HG03520 (cell line): ENCODE results near the gene ATP1B1.

Experiments used
- ATAC-seq: cut with Tn5 transposase; IDR thresholded peaks from one replicate; pipeline ENCODE4 v1.9.1; 2021; ENCODE audit warnings: mild to moderate bottlenecking, moderate library complexity; ENCODE audit not compliant: unreplicated experiment

ATP1B1 gene

DNA sequence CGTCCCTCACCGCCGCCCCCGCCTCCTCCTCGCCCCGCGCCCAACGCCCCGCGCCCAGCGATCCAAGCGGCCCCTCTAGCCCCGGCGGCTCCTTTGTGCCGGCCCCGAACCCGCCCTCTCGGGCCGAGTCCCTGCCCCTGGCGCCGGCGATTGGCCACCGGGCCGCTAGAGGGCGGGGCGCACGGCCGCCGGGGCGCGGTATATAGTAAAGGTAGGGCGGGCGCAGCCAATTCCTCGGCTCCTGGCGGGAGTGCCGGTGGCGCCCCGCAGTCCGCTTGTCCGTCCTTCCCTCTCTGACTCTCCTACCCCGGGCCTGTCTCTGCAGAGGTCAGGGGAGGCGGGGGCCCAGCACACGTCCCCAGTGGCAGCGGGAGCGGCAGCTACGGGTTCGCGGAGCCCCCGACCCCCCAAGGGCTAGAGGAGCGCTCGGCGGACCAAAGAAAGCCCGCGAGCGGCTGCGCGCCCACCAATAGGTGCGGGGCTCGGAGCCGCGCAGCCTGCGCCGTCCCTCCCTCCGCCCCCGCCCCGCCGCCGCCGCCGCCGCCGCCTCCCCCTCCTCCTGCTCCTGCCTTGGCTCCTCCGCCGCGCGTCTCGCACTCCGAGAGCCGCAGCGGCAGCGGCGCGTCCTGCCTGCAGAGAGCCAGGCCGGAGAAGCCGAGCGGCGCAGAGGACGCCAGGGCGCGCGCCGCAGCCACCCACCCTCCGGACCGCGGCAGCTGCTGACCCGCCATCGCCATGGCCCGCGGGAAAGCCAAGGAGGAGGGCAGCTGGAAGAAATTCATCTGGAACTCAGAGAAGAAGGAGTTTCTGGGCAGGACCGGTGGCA lies at the start of gene ATP1B1:
Gene ATP1B1, plus strand, starts transcription at position 596 of the 826 bp plus-strand sequence. Its CDS starts 140 bp downstream, at position 736.
- peak; percentile 89 for ATAC-seq

DNA sequence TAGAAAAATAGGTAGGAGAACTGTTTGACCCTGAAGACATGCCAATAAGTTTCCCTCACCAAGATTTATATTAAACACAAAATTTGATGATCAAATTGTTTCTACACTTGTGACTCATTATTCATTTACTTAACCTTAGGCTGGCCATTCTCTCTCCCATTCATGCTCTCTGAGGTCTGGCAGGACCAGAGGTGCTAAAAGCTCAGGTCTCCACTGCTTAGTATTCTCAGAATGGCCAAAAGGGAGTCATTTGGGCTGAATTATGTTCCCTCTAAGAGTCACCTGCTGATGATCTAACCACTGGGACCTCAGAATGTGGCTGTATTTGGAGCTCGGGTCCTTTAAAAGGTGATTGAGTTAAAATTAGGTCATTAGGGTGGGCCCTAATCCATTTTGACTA lies 47.1 kb upstream of the ATP1B1 start:
- no peak for ATAC-seq

DNA sequence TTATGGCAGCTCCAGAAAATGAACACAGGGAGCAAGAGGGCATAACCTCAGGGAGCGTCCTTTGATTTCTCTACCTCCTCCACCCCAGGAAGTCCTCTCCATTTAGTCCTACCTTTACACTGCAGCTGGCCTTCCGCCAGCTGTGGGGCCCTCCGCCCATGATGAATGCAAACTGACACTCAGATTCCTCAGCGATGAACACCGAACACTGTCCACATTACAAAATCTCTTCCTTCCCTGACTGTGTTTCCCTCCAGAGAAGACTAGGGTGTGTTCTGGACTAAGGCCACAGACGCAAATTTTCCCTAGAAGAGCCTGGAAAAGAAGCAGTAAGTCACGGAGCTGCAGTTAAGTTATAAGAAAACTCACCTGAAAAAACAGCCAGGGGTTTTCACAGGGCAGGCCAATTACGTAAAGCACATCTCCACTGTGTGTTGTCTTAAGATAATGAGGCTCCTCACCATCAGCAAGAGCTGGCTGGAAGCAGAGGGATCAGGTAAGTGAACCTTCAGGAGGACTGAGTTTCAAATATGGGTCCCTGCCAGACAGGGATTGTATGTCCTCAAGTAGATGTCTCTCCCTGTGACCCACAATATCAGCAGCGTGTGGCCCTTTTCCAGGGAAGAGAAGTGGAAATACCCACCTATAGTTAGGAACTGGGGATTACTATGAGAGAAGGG lies 46.3 kb upstream of the ATP1B1 start:
- no peak for ATAC-seq

DNA sequence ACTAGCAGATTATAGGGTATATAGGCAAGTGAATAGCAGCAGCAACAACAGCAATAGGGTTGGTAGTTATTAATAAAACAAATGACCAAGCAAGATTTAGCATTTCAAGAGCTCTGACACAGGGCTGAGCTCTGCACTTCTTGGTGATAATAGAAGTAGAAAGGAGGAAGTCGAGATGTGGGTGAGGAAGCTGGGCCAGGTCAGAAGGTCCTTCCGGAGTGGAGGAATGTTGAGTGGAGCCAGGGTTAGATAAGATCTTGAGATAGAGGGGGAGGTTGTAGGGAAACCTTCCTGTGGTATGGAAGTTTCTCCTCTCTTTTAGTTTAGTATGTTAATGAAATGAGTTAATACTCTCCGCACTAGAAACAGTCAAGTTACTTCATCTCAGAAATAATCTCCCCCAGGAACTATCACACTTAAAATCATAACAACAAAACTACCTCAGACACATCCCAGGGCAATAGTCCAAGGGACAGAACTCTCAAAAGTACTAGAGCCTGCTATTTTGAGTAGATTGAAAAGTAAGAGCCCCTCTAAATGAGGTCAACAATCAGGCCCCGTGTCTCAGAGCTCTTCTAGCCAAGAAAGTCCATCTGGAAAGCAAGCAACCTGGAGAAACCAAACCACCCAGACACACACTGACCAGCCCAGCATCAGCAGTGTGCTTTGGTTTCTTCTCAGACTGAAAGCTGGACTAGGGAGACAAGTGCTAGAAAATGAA lies 45.4 kb upstream of the ATP1B1 start:
- no peak for ATAC-seq

DNA sequence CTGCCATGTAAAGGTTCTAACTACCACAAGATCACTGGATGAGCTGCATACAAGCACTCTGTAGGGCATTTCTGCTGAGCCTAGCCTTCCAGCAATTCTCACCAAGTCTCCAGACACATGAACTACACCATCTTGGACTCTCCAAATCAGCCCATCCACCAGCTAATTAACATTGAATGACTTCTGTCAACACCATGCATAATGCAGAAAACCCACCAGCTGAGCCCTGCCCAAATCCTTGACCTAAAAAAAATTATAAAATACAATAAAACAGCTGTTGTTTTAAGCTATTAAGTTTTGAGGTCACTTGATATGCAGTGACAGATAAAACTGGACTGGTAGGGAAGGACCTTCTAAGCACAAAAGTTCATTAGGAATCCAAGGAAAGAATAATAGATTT lies 44.3 kb upstream of the ATP1B1 start:
- ATAC-seq = no peak

DNA sequence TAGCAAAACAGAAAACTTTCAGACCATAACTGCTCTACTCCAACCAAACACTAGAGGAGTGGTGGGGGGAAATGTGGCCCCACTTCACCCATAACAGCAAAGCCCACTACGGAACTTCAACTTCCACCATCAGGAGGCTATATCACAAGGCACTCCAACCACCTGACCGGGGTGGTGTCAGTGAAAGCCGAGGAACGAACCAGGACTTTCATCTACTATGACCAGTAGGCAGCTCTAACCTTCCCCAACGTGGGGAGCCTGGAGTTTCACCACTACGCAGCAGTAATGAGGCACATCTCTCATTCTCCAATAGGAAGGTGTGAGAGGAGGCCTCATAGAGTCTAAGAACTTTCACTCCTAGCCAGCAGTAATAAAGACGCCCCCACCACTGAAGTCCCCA lies 42.4 kb upstream of the ATP1B1 start:
- no peak for ATAC-seq

DNA sequence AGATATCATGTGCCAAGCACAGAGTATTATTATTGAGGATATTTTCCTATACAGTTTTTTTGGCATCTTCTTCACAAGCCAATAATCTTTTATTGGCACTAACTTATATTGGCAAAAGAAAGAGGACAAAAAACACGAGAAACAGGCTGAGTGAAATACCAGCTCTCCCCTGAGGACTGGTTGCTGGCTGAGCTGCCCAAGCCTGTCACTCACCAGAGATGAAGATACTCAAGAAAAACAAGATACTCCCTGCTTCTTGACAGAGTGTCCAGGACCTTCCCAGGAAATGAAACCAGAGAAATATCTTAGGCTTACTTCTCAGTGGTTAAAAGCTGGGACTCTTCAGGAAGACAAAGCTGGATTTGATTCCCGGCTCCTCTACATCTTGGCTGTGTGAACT lies 35.9 kb upstream of the ATP1B1 start:
- ATAC-seq = no peak

DNA sequence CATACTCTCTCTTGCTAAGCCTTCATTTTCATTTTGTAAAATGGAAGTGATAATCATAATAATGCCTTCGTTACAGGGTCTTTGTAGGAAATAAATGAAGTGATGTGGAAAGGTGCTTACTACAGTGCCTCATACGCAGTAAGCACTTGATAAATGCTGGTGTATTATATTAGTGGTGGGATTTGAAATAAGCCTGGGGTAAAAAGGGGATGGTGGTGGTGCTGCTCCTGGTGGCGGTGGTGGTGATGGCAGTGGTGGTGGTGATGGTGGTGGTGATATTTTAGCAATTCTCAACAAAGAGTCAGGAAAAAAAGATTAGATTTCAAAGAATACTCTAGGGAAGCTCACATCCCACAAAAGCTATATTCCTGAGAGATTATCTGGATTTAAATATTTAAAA lies 35.5 kb upstream of the ATP1B1 start:
- ATAC-seq = no peak

DNA sequence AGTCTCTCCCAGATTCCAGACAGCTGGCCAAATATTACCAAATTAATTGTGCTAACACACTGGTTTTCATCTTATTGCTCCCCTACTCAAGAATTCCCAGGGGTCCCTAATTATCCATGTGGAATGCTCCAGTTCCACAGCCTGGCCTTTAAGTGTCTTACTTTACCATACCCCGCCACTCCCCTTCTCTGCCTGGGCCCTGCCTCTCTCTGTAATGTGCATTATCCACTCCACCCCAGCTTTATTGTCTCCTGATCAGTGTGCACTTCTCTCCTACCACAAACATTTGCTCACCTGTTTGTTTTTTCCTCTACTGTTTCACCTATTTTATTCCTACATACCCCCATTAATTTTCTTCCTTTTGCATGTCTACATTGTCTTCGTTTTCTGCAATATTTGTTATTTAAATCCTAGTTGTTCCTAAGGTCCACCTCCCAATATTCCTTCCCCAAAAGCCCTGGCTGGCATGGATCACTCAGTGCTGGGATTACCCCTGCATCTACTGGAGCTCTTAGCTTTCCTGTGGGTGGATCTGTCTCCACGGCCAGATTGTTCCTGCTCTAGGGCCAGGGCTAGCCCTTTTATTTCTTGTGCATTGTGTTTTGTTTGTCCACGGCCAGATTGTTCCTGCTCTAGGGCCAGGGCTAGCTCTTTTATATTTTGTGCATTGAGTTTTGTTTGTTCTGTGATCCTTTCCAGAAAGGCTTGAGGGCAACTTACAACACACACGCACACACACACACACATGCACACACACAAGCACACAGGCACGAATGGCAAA lies 33.4 kb upstream of the ATP1B1 start:
- ATAC-seq = no peak

DNA sequence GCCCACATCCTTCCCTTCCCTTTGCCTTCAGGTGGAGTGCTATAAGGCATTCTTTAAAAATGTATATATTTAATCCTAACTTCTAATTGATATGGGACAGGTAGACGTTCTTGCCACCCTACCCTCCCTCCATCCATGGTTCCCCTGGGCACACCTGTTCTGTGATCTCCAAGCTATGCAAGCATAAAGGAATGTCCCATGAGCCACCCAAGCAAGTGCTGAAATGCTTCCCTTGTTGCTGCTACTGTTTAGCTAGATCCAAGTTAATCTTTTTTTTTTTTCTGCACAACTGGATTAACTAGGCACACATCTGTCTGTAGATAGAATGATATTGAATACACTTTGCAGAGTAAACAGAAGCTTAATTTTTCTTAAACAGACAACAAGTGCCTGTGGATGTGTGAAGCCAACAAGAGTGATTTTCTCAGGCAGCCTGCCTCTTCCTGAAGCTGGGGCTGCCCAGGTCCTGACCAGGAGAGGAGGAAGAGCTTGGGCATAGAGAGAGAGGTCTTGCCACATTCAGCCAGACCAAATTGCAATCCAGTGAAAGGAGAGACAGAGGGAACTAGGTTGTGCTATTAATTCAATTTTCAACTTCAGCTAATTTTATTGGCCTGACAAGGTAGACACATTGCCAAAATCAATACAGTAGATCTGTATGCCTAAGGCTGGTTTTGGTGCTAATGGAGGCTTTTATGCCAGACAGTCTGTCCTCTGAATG lies 28.2 kb upstream of the ATP1B1 start:
- ATAC-seq = no peak

DNA sequence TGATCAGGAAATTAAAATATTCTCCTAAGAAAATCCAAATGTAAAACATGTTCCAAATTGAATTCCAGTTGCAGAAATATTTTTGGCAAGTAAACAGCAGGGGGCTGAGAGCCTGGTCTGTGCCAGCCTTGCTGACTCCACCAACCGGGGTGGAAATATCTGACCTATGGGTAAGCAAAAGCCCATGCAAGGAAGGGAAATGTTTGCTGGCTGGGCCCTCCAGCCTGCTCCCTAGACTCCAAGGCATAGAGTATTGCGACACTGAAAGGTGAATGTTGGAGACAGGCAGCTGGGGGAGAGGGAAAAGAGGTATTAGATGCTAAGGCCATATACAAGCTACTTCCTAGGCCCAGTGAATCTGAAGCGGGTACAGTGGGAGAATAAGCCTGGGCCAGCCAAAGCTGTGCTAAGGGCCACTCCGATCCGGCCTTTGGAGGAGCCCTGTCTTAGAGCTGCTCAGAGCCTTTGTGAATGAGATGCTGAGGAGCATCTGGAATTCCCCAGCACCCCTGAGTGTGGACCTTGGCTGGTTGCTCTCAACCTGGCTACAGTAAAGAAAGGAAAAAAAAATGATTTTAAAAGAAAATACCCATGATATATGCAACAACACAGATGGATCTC lies 24.9 kb upstream of the ATP1B1 start:
- ATAC-seq = no peak

DNA sequence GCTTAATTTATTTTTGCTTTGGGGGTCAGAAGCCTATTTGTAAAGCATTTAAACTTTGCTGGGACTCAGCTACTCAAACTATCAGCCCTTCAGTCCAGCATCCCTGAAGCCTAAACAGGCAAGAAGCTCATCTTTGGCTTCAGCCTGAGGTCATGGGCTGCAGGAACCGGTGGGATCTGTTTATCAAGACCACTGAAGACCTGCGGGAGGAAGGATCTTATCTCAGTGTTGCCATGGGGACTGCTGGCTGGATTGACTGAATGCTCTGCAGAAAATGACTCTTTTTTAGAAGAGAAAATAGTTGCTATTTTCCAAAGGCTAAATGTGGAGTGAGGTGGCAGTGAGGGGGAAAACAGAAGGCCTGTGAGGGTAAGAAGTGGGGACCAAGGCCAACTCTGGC lies 20.6 kb upstream of the ATP1B1 start:
- ATAC-seq = no peak

DNA sequence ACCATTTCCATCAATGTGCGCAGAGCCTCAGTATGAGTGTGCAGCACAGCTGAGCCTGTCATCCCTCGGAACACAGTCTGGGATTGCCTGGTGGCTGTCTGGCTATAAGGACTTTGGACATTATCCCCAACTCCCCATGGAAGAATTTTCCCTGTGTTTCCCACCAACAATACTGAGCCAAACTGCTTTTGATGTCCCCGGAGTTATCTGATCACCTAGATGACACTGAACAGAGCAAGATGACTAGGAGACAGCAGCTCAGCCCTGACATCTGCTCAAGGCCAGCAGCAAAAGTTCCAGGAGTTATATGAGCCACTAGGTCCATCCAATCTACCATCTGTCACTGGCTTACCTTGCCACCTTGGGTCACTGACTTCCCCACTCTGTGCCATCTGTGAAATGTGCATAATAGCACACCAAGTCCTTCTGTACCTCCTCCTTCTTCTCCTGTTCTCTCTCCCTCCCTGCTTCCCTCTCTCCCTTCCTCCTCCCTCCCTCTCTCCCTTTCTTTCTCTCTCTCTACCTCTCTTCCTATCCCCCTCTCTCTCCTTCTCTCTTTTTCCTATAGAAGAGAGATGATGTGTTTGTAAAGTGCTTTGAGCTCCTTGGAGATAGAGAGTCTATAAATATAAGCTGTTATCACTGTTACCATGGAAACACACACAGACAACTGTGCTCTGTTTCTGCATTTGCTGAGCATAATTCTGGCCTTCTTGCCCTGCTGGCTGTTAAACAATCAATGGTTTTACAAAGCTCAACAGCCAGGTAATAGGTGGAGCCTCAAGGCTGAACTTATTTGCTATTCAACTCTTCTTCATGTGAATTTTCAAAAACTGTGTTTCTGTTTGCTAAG lies 19.7 kb upstream of the ATP1B1 start:
- ATAC-seq = no peak

DNA sequence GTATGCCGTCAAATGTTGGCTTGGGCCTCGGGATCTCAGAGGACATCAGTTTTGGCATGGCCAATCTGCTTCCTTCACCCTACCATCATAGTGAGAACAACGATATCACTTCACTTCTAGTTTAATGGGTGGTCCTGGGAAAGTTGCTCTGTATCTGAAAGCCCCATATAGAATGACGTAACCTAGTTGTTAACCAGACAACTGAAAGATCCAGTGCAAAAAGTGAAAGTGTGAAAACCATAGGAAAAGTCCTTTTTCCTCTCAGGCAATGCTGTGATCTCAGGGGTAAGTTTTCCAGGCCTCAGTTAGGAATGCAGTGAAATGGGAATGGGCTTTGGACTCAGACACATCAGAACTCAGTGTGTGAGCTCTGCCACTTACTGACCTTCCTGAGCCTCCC lies 18.6 kb upstream of the ATP1B1 start:
- ATAC-seq = no peak

DNA sequence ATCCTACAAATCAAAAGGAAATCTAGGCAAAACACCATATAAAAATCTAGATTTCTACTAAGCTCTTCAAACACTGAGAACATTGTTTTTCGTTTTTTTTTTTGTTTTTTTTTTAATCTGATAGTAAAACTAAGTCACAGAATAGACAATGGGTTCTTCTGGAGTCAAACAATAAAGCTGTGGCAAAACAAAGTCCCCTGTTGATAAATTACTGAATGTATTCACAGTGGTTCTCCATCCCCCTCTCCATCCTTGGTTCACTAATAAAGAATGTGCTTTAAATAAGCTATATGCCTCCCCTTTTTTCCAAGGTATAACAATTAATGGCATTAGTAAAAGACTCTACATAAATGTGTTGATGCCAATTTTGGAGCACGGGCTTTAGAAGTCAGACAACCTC lies 16.7 kb upstream of the ATP1B1 start:
- ATAC-seq = no peak

DNA sequence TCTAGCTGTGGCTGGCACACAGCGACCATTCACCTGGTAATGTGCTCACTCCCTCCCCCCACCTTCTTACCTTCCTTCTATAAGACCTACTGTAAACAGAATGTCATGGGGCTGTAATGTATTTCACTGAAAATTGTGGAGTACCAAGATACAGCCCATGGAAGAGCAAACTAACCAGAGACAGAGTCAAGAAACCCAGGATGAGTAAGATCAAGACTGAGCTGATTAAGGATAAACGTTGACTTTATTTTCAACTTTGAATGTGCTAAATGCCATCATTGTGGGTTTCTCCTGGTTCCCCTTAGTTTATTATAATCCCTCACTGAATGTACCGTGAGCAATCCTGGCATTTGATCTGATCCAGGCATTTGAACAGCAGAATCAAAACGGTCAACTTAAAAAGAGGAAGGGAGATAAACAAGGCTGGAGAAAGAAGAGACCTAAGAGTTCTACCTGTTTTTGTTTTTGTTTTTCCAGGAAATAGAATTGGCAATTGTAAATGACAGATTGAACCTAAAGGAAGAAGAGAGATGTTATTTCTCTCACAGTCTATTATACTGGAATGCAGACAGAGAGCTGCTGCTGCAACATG lies 16.1 kb upstream of the ATP1B1 start:
- no peak for ATAC-seq

DNA sequence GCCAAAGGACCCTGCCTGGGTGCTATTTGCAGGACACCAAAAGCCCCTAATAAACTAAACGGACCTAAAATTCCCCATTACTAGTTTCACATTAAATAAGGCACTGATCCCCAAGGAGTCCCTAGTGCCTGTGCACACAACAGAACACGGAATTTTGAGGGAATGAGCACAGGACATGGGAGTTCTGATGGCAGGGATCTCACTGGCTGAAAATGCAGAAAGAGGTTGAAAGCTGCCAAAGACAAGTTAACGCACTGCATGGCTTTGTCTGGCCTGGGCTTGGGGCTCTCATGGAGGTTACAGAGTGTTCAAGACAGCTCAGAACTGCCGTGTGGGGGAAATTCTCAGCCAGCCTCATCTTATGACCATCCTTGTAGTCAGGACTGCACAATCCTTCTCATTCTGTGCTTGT lies 15.6 kb upstream of the ATP1B1 start:
- ATAC-seq = peak; percentile 44

DNA sequence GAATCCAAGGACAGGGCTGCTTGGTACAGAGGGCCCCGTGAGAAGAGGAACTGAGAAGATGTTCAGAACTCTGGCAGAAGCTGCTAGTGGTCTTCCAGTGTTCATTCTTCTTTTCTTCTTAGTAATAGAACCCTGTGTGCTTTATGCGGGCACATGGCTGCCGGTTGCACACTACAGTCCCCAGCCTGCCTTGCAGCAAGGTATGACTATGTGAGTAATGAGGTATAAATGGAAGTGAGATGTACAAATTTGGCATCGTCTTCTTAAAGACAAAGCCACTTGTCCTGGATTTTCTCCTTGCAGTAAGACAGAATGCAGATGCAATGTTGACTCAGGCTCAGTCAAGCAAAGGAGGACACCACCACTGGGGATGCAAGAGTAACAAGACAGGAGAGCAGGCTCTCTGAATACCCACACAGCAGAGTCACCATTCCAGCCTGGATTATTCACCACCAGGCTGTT lies 15.0 kb upstream of the ATP1B1 start:
- peak; percentile 92 for ATAC-seq

DNA sequence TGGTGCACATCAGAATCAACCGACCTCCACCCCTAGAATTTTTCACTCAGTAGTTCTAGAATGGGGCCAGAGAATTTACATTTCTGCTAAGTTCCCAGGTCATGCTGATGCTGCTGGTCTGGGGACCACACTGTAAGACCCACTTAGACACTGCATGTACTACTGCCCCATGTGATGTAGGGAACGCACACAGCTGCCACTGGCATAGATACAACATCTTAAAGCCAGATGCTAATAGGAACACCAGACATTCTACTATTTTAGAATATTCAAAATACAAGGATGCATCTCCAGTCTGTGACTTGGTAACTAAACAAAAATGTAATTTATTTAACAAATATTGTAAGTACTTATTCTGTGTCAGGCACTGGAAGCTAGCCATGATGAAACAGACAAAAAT lies 14.1 kb upstream of the ATP1B1 start:
- no peak for ATAC-seq
